Fibroblast of mammary gland (primary cell): ENCODE results near the gene NETO2.

Experiments used
- DNase-seq: peaks from one replicate; pipeline ENCODE4 v3.0.0-alpha.2; 2010; ENCODE audit warnings: low read depth
- H3K4me3 ChIP-seq: 2 replicates; pipeline ENCODE4 v1.5.1; 2011; ENCODE audit warnings: low read depth, mild to moderate bottlenecking, low read length, moderate library complexity; ENCODE audit not compliant: control insufficient read depth
- TF ChIP-seq, protein P1 (sequence below): conservative IDR thresholded peaks from 2 replicates; pipeline ENCODE4 v1.5.1; 2011; ENCODE audit warnings: low read depth, low read length, inconsistent platforms; ENCODE audit not compliant: control insufficient read depth, insufficient read depth

The NETO2 gene

GRCh38 chr16:47073223-47074155, 70.3 kb downstream of the NETO2 start:
- no peak overlapping the region for H3K4me3 ChIP-seq
- no peak for DNase-seq
- TF ChIP-seq, protein P1, sequence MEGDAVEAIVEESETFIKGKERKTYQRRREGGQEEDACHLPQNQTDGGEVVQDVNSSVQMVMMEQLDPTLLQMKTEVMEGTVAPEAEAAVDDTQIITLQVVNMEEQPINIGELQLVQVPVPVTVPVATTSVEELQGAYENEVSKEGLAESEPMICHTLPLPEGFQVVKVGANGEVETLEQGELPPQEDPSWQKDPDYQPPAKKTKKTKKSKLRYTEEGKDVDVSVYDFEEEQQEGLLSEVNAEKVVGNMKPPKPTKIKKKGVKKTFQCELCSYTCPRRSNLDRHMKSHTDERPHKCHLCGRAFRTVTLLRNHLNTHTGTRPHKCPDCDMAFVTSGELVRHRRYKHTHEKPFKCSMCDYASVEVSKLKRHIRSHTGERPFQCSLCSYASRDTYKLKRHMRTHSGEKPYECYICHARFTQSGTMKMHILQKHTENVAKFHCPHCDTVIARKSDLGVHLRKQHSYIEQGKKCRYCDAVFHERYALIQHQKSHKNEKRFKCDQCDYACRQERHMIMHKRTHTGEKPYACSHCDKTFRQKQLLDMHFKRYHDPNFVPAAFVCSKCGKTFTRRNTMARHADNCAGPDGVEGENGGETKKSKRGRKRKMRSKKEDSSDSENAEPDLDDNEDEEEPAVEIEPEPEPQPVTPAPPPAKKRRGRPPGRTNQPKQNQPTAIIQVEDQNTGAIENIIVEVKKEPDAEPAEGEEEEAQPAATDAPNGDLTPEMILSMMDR = no peak

DNA sequence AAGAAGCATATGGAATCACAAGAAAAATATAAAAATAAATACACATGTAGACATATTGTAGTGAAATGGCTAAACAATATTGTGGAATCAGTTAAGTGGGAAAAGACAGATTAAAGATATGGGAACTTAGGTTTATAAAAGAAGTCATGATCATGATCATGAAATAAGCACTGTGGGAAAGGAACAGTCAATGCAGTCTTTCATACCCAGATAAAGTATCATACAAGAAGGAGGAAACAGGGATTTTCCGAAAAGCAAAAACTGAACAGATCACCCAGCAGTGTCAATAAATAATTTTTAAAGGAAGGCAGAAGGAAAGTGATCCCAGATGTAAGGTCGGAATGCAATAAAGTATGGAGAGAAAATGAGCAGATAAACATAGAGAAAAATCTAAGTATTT, 71.6 kb downstream of the NETO2 start:
- no peak overlapping the region for H3K4me3 ChIP-seq
- TF ChIP-seq, protein P1 = no peak
- DNase-seq = no peak

GRCh38 chr16:47069841-47070584, 73.7 kb downstream of the NETO2 start:
- H3K4me3 ChIP-seq = no peak overlapping the region
- TF ChIP-seq, protein P1 = no peak
- DNase-seq = no peak

- DNase-seq = no peak
- TF ChIP-seq, protein P1 = no peak
- no peak overlapping the region for H3K4me3 ChIP-seq
These were observed 74.4 kb downstream of the NETO2 start for GRCh38 chr16:47069313-47069712.

DNA sequence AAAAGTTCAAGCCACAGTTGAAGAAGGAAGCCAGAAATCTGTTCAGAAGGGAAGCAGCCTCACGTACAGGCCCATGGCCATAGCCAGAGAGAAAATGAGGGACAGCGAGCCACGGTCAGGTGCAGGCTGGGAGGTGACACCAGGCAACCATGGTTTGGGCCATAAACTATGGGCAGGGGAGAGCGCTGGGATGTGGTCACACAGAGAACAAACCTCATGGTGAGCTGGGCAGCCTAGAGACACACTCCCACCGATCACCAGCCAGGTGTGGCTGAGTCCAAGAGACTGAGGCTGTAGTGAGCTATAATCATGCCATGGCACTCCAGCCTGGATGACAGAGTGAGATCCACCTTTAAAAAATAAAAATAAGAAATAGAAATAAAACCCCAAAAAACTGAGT, 76.5 kb downstream of the NETO2 start:
- TF ChIP-seq, protein P1 = no peak
- H3K4me3 ChIP-seq = no peak overlapping the region
- no peak for DNase-seq

DNA sequence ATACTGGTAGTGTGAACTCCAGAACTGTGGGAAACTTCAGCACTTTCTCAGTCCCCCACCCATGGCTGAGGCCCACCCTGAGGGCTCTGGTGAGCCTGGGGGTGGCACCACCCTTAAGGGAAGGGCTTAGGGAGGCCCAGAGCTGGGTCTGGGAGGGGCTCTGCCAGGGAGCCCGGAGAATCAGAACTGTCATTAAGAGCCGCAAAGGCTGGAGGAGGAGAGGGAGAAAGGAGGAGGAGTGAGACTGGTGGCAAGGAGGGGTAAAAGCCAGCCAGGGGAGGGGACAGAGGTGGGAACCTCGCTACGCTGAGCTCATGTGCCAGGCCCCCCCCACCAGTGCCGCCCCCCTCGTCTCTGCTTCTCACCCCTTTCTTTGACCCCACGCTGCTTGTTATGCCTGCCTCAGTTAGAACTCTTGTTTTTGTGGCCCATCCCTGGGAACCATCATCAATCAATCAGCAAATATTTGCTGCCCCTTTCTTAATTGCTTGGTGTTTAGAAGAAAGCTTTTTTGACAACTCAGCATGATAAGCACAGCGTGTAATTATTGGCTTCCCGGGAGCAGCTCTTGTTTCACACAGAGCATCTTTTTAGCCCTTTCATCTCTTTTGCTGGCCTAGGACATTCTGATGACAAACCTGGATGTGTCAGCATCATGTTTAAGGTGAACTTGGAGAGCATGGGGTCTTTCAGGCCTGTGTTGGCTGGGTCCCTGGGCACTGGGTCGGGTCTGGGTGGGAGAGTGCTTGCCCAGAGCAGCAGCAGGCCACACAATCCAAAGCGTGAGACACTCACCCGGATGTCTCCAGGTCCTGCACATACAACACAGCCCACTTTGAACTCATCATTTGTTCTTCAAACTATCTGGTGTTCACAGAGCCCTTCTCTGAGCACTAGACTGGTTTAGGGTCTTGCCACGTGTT, 77.7 kb downstream of the NETO2 start:
- TF ChIP-seq, protein P1 = no peak
- no peak overlapping the region for H3K4me3 ChIP-seq
- no peak for DNase-seq
